B cell (primary cell): ENCODE measurements around the gene DSP. TPM values are rescaled to one million over a fixed set of nuclear protein-coding genes. Genes with fewer than 3 reads are reported as not detected.
A peak's percentile ranks its signal among the peaks of the same experiment; 100 is the strongest.

ENCODE experiments used
- ATAC-seq: fragments of 200-7000 bp; cut with Tn5 transposase; one replicate; pipeline ENCODE4 v1.10.0; 2021; ENCODE audit warnings: low read depth, mild to moderate bottlenecking, moderate number of reproducible peaks, moderate library complexity
- CTCF ChIA-PET: fragments of 350-600 bp; sonication (Branson Sonifier 250); formaldehyde crosslinking; loops from one replicate; lab custom pipeline; 2021; ENCODE audit warnings: antibody characterized with exemption, inconsistent platforms; lab: Charles Lee
- POLR2A ChIA-PET: fragments of 350-600 bp; sonication (Branson Sonifier 250); formaldehyde crosslinking; loops from one replicate; lab custom pipeline; 2021; ENCODE audit warnings: antibody characterized with exemption; lab: Charles Lee
- DNase-seq: peaks from one replicate; pipeline ENCODE4 v3.0.0; 2013
- H2AFZ ChIP-seq: 2 replicates; pipeline ENCODE4 v1.6.1; 2012; ENCODE audit warnings: mild to moderate bottlenecking, low read depth, low read length; ENCODE audit not compliant: insufficient read depth, poor library complexity, severe bottlenecking
- H3K27ac ChIP-seq, 2 donors: 1 replicate in 1 of 2; 2 replicates in 1 of 2; pipeline ENCODE4 v1.5.1; 2012 to 2013; ENCODE audit warnings: low read length in 2 of 2, mild to moderate bottlenecking in 2 of 2, moderate library complexity in 1 of 2
- H3K27me3 ChIP-seq, 4 experiments: fragments of 200-600 bp in 1 of 4; sonication (generic) in 1 of 4; replicated peaks in 1 of 4; 1 replicate in 2 of 4; 2 replicates in 2 of 4; pipeline versions ENCODE4 v1.6.1 to v1.7.0; 2013 to 2016; ENCODE audit warnings: low read length in 3 of 4, mild to moderate bottlenecking in 2 of 4, mixed read lengths in 1 of 4, moderate library complexity in 1 of 4; ENCODE audit not compliant: insufficient read depth in 4 of 4, control insufficient read depth in 3 of 4; ENCODE audit errors: control extremely low read depth in 1 of 4
- H3K36me3 ChIP-seq, 2 experiments: replicated peaks in 1 of 2; 1 replicate in 1 of 2; 2 replicates in 1 of 2; pipeline versions ENCODE4 v1.6.1 to v1.7.1; 2013; ENCODE audit warnings: low read length in 1 of 2; ENCODE audit not compliant: insufficient read depth in 2 of 2, control insufficient read depth in 1 of 2; ENCODE audit errors: control extremely low read depth in 1 of 2, extremely low read depth in 1 of 2
- H3K4me1 ChIP-seq, 2 donors: fragments of 200-600 bp in 1 of 2; sonication (generic) in 1 of 2; 1 replicate in 1 of 2; 2 replicates in 1 of 2; pipeline versions ENCODE4 v1.5.1 to v1.6.1; 2013 to 2017; ENCODE audit warnings: low read length in 2 of 2; ENCODE audit not compliant: control insufficient read depth in 2 of 2, insufficient read depth in 2 of 2
- H3K4me2 ChIP-seq: replicated peaks from 2 replicates; pipeline ENCODE3; 2012; ENCODE audit warnings: mild to moderate bottlenecking, low read depth, low read length; ENCODE audit not compliant: poor library complexity, severe bottlenecking
- H3K4me3 ChIP-seq, 5 experiments: fragments of 200-600 bp in 1 of 5; sonication (generic) in 1 of 5; 1 replicate in 3 of 5; 2 replicates in 2 of 5; pipeline versions ENCODE4 v1.5.1 to v1.7.0; 2011 to 2016; ENCODE audit warnings: low read length in 4 of 5, mild to moderate bottlenecking in 4 of 5, low read depth in 2 of 5, control low read depth in 1 of 5, moderate library complexity in 1 of 5; ENCODE audit not compliant: insufficient read depth in 1 of 5; ENCODE audit errors: control extremely low read depth in 1 of 5, extremely low read depth in 1 of 5
- H3K79me2 ChIP-seq: fragments of 200-600 bp; sonication (generic); one replicate; pipeline ENCODE4 v1.6.0; 2016; ENCODE audit warnings: low read length; ENCODE audit not compliant: control insufficient read depth, insufficient read depth
- H3K9ac ChIP-seq: fragments of 200-600 bp; sonication (generic); 2 replicates; pipeline ENCODE4 v1.6.1; 2017; ENCODE audit warnings: mild to moderate bottlenecking, low read length, moderate library complexity
- H3K9me3 ChIP-seq, 3 donors: one replicate each; pipeline versions ENCODE4 v1.6.1 to v1.7.1; 2013; ENCODE audit warnings: low read length in 2 of 3; ENCODE audit not compliant: control insufficient read depth in 2 of 3, insufficient read depth in 1 of 3; ENCODE audit errors: control extremely low read depth in 1 of 3
- H4K20me1 ChIP-seq: 2 replicates; pipeline ENCODE4 v1.6.0; 2012; ENCODE audit warnings: mild to moderate bottlenecking, low read length; ENCODE audit not compliant: insufficient read depth, control insufficient read depth, poor library complexity, severe bottlenecking
- H3K27ac Mint-ChIP-seq: one replicate; pipeline ENCODE4 v1.8.0; 2021; ENCODE audit warnings: mixed read lengths
- H3K27me3 Mint-ChIP-seq: one replicate; pipeline ENCODE4 v1.8.0; 2021; ENCODE audit warnings: mixed read lengths
- H3K4me1 Mint-ChIP-seq: one replicate; pipeline ENCODE4 v1.8.0; 2021; ENCODE audit warnings: mixed read lengths
- H3K4me3 Mint-ChIP-seq: one replicate; pipeline ENCODE4 v1.8.0; 2021; ENCODE audit warnings: mixed read lengths
- H3K9me3 Mint-ChIP-seq: one replicate; pipeline ENCODE4 v1.8.0; 2022; ENCODE audit warnings: mixed read lengths; ENCODE audit not compliant: insufficient read depth
- CTCF ChIP-seq: fragments of 200-600 bp; IDR thresholded peaks from one replicate; pipeline ENCODE4 v1.8.0; 2022; ENCODE audit warnings: antibody characterized with exemption, mild to moderate bottlenecking
- EZH2 ChIP-seq: IDR thresholded peaks from 2 replicates; pipeline ENCODE4 v1.6.1; 2012; ENCODE audit warnings: borderline replicate concordance, low read depth, mild to moderate bottlenecking, moderate library complexity, low read length; ENCODE audit not compliant: insufficient read depth, poor library complexity, severe bottlenecking
- WGBS: methylation state at CpG from one replicate; pipeline ENCODE4 v1.1.5; 2013; ENCODE audit warnings: missing lambda C conversion rate; ENCODE audit not compliant: insufficient coverage; 5-methylcytosine and 5-hydroxymethylcytosine counted together
- intact Hi-C: fragments of 100-400 bp; cut with micrococcal nuclease; formaldehyde crosslinking; loops from one replicate; pipeline ENCODE4 v1.10.0; 2022
- polyA plus RNA-seq: library from polyadenylated mRNA; depleted of rRNA; stranded (reverse); fragments of >200 nt; gene quantifications from 2 replicates; pipeline ENCODE4 v1.2.3, GENCODE V29; 2012
- total RNA-seq, 2 donors: library from RNA; stranded (reverse); fragments of 120-200 nt in 1 of 2; gene quantifications; 1 replicate in 1 of 2; 2 replicates in 1 of 2; pipeline versions ENCODE4 v1.2.3 to v1.2.4, GENCODE V29; 2013 to 2022

The DSP gene
- total and polyA plus RNA-seq, 2 donors (not counting 1 experiment from before 2014, with no cell fraction given) = not detected

GRCh38 chr6:7542874-7543624 lies 1.6 kb downstream of the DSP start:
- H3K4me1 ChIP-seq = peaks cover 25% of the 10 kb centered on the region in 2 donors
- TF ChIP-seq EZH2 (no peak), CTCF (no peak)
- no peaks in the 10 kb centered on the region for H4K20me1 ChIP-seq
- peak overlapping the region in 4 of 5 experiments; percentile 52 to 68 (median 61) for H3K4me3 ChIP-seq
- peak overlapping the region; percentile 99 for H3K4me2 ChIP-seq
- peak overlapping the region; percentile 67 for H3K9ac ChIP-seq
- no peaks in the 10 kb centered on the region for H3K79me2 ChIP-seq
- no peak for ATAC-seq
- H3K9me3 ChIP-seq = peaks cover 0 to 7% (median 0%) of the 10 kb centered on the region in 3 donors
- H2AFZ ChIP-seq = peak overlapping the region; percentile 77
- POLR2A ChIA-PET = no interaction called here
- 5% methylated on average over 29 of the region's 32 CpGs for WGBS
- Mint-ChIP-seq H3K4me1 (peaks cover 19% of the 10 kb centered on the region), H3K27me3 (peaks cover 53% of the 10 kb centered on the region), H3K27ac (no peak overlapping the region), H3K9me3 (no peaks in the 10 kb centered on the region), H3K4me3 (peak overlapping the region; percentile 82)
- DNase-seq = peak; percentile 21
- peaks cover 0 to 42% (median 39%) of the 10 kb centered on the region in 4 experiments for H3K27me3 ChIP-seq
- H3K36me3 ChIP-seq = no peaks in the 10 kb centered on the region
- CTCF ChIA-PET = no interaction called here
- intact Hi-C loops = no loop called here
- H3K27ac ChIP-seq = no peak overlapping the region

GRCh38 chr6:7543789-7544424 lies 2.4 kb downstream of the DSP start:
- WGBS = 39% methylated on average over 8 of the region's 13 CpGs
- Histone ChIP-seq H4K20me1 (no peaks in the 10 kb centered on the region), H2AFZ (no peak overlapping the region), H3K9ac (no peak overlapping the region), H3K27me3 (peaks cover 0 to 37% (median 34%) of the 10 kb centered on the region in 4 experiments), H3K36me3 (no peaks in the 10 kb centered on the region), H3K79me2 (no peaks in the 10 kb centered on the region), H3K4me2 (no peak overlapping the region), H3K27ac (no peak overlapping the region), H3K4me3 (no peak overlapping the region), H3K4me1 (peaks cover 25% of the 10 kb centered on the region in 2 donors), H3K9me3 (peaks cover 0 to 7% (median 0%) of the 10 kb centered on the region in 3 donors)
- CTCF ChIA-PET = no interaction called here
- peaks cover 19% of the 10 kb centered on the region for H3K4me1 Mint-ChIP-seq
- H3K27ac Mint-ChIP-seq = no peak overlapping the region
- peak overlapping the region; percentile 26 for H3K4me3 Mint-ChIP-seq
- ATAC-seq (no peak), DNase-seq (peak; percentile 20)
- H3K27me3 Mint-ChIP-seq = peaks cover 51% of the 10 kb centered on the region
- TF ChIP-seq EZH2 (no peak), CTCF (no peak)
- no peaks in the 10 kb centered on the region for H3K9me3 Mint-ChIP-seq
- intact Hi-C loops = no loop called here
- POLR2A ChIA-PET = no interaction called here
